ENCODE data around the gene RPL36A. TPM values are rescaled to one million over a fixed set of nuclear protein-coding genes. Genes with fewer than 3 reads are reported as not detected.

Gene RPL36A
- 825 TPM for polyA plus RNA-seq (2013, experiment 1 of 2; ENCODE audit: insufficient read length)
- polyA plus RNA-seq (2013, experiment 2 of 2; ENCODE audit: insufficient read length), result 792 TPM

- DNase-seq, result peak; percentile 91
These were observed at the start of gene RPL36A for GRCh38 chrX:101390664-101391525. Gene RPL36A (plus strand): TSS chrX:101391011. CDS start chrX:101391044, 33 bp downstream.

GRCh38 chrX:101347859-101348451 lies 42.9 kb upstream of the RPL36A start:
- no peak for DNase-seq

- DNase-seq, result peak; percentile 63
These were observed 42.2 kb upstream of the RPL36A start, which contains the start of gene TIMM8A for GRCh38 chrX:101348452-101349192. Gene TIMM8A (minus strand): TSS chrX:101348742. CDS start chrX:101348664, 78 bp downstream.

- no peak for DNase-seq
These were observed 41.6 kb upstream of the RPL36A start for GRCh38 chrX:101349193-101349562.

- no peak for DNase-seq
These were observed 33.5 kb upstream of the RPL36A start for GRCh38 chrX:101357166-101357795.

- DNase-seq, result peak; percentile 3
These were observed 30.8 kb upstream of the RPL36A start for GRCh38 chrX:101359966-101360365.

GRCh38 chrX:101360390-101360789 lies 30.4 kb upstream of the RPL36A start:
- no peak for DNase-seq

GRCh38 chrX:101362116-101362515 lies 28.7 kb upstream of the RPL36A start:
- DNase-seq, result no peak

GRCh38 chrX:101362757-101363156 lies 28.1 kb upstream of the RPL36A start:
- DNase-seq, result no peak

GRCh38 chrX:101365301-101365795 lies 25.5 kb upstream of the RPL36A start:
- DNase-seq, result no peak

- no peak for DNase-seq
These were observed 22.0 kb upstream of the RPL36A start for GRCh38 chrX:101368800-101369199.

- DNase-seq, result no peak
These were observed 21.1 kb upstream of the RPL36A start for GRCh38 chrX:101369687-101370086.

GRCh38 chrX:101370888-101371504 lies 19.8 kb upstream of the RPL36A start:
- no peak for DNase-seq

GRCh38 chrX:101377547-101377946 lies 13.3 kb upstream of the RPL36A start:
- DNase-seq, result no peak

- no peak for DNase-seq
These were observed 7.1 kb upstream of the RPL36A start for GRCh38 chrX:101383679-101384205.

- no peak for DNase-seq
These were observed 5.7 kb upstream of the RPL36A start for GRCh38 chrX:101385026-101385684.

- no peak for DNase-seq
These were observed 4.8 kb upstream of the RPL36A start, which contains the start of gene BTK for GRCh38 chrX:101385795-101386541. Gene BTK (minus strand): TSS chrX:101386191. CDS start chrX:101375284, 10,907 bp downstream.

- no peak for DNase-seq
These were observed 4.3 kb upstream of the RPL36A start for GRCh38 chrX:101386542-101386885.

- DNase-seq, result no peak
These were observed 2.2 kb upstream of the RPL36A start for GRCh38 chrX:101388604-101389003.

GRCh38 chrX:101391831-101392230 lies 1.0 kb downstream of the RPL36A start:
- DNase-seq, result no peak

Measured in fibroblast of skin of scalp (primary cell).